GM18907 (cell line): Measurements from ENCODE around the gene ZNF629.
A peak's percentile ranks its signal among the peaks of the same experiment; 100 is the strongest.
"Not testable (repeated sequence)": the region's sequence is repeated elsewhere in the genome, so short reads cannot be mapped to it uniquely, and the experiment has no call there.

Experiments
- ATAC-seq: cut with Tn5 transposase; IDR thresholded peaks from one replicate; pipeline ENCODE4 v1.9.1; 2021; ENCODE audit warnings: mild to moderate bottlenecking, moderate library complexity; ENCODE audit not compliant: unreplicated experiment

ZNF629 gene

GRCh38 chr16:30786936-30787612 is at the start of gene ZNF629:
ZNF629 (minus strand) TSS chr16:30787205; CDS start chr16:30784482, 2,723 bp downstream.
- no peak for ATAC-seq

GRCh38 chr16:30834130-30834740 is 47.2 kb upstream of the ZNF629 start:
- no peak for ATAC-seq

- no peak for ATAC-seq
Measured at GRCh38 chr16:30830072-30830417, 43.0 kb upstream of the ZNF629 start.

GRCh38 chr16:30829130-30830071 is 42.4 kb upstream of the ZNF629 start:
- ATAC-seq, result no peak

- ATAC-seq, result no peak
Measured at GRCh38 chr16:30821891-30822290, 34.9 kb upstream of the ZNF629 start.

- ATAC-seq, result not testable (repeated sequence)
Measured at GRCh38 chr16:30821441-30821840, 34.4 kb upstream of the ZNF629 start.

GRCh38 chr16:30820952-30821421 is 34.0 kb upstream of the ZNF629 start:
- no peak for ATAC-seq

GRCh38 chr16:30816769-30817168 is 29.8 kb upstream of the ZNF629 start:
- ATAC-seq, result no peak

GRCh38 chr16:30813821-30814189 is 26.8 kb upstream of the ZNF629 start:
- ATAC-seq, result no peak

GRCh38 chr16:30809675-30810074 is 22.7 kb upstream of the ZNF629 start:
- not testable (repeated sequence) for ATAC-seq

- not testable (repeated sequence) for ATAC-seq
Measured at GRCh38 chr16:30808890-30809426, 22.0 kb upstream of the ZNF629 start.

GRCh38 chr16:30808146-30808545 is 21.1 kb upstream of the ZNF629 start:
- ATAC-seq, result no peak

GRCh38 chr16:30805370-30806169 is 18.6 kb upstream of the ZNF629 start:
- peak; percentile 53 for ATAC-seq

GRCh38 chr16:30805056-30805369 is 18.0 kb upstream of the ZNF629 start:
- ATAC-seq, result peak; percentile 6

- ATAC-seq, result no peak
Measured at GRCh38 chr16:30802936-30803335, 15.9 kb upstream of the ZNF629 start.

- no peak for ATAC-seq
Measured at GRCh38 chr16:30797670-30798309, 10.8 kb upstream of the ZNF629 start.

- no peak for ATAC-seq
Measured at GRCh38 chr16:30794634-30795033, 7.6 kb upstream of the ZNF629 start.

GRCh38 chr16:30793508-30794069 is 6.6 kb upstream of the ZNF629 start:
- no peak for ATAC-seq

GRCh38 chr16:30787613-30788378 is 791 bp upstream of the ZNF629 start:
- no peak for ATAC-seq
